ENCODE data around the gene TOPAZ1.

GRCh38 chr3:44375450-44375849 is 133.8 kb downstream of the TOPAZ1 start:
- TF ChIP-seq, protein P1, sequence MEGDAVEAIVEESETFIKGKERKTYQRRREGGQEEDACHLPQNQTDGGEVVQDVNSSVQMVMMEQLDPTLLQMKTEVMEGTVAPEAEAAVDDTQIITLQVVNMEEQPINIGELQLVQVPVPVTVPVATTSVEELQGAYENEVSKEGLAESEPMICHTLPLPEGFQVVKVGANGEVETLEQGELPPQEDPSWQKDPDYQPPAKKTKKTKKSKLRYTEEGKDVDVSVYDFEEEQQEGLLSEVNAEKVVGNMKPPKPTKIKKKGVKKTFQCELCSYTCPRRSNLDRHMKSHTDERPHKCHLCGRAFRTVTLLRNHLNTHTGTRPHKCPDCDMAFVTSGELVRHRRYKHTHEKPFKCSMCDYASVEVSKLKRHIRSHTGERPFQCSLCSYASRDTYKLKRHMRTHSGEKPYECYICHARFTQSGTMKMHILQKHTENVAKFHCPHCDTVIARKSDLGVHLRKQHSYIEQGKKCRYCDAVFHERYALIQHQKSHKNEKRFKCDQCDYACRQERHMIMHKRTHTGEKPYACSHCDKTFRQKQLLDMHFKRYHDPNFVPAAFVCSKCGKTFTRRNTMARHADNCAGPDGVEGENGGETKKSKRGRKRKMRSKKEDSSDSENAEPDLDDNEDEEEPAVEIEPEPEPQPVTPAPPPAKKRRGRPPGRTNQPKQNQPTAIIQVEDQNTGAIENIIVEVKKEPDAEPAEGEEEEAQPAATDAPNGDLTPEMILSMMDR (IDR thresholded peaks at IDR 0.05; ENCODE audit: low read depth, low read length) = no peak
- no peak for TF ChIP-seq EZH2phosphoT487 (IDR thresholded peaks at IDR 0.05; ENCODE audit: low read depth)

Data from OCI-LY3 (cell line).